HG03521 (cell line): Measurements from ENCODE around the gene CACNA1C.
"Not testable (repeated sequence)": the region's sequence is repeated elsewhere in the genome, so short reads cannot be mapped to it uniquely, and the experiment has no call there.

Source experiments
- ATAC-seq: cut with Tn5 transposase; IDR thresholded peaks from one replicate; pipeline ENCODE4 v1.9.1; 2021; ENCODE audit warnings: mild to moderate bottlenecking, moderate library complexity; ENCODE audit not compliant: unreplicated experiment

The CACNA1C gene

DNA sequence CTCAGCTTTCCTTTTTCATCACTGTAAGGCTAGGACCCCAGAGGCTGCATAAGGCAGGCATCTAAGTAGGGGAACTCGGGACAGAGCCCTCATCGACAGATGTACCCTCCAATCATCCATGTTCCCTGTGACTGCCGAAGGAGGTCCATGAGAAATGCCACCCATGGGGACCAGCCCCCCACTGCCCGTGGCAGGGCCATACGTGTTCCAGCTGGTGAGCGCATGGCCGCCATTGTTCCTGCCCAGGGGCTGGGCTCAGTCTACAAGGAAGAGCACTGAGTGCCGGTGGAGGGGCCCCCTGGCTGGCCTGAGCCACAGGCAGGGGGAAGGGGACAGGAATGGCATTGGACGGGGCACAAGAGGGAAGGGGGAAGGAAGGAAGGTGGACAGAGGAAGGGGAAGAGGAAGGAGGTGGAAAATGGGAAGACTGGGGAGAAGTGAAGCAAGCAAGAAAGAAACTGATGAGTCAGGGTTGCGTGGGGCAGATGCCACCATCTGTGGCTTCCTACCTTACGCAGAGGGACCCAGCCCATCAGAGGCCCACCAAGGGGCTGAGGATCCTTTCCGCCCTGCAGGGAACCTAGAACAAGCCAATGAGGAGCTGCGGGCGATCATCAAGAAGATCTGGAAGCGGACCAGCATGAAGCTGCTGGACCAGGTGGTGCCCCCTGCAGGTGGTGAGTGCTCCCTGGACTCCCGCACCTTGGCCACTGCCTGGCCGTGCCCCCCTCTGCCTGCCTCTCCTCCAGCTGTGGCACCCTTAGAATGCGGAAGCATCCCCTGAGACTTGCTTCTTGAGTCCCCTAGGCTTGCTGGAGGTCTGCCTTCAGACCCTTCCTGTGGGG lies 621.4 kb downstream of the CACNA1C start:
- ATAC-seq, result no peak

GRCh38 chr12:2675776-2676175 lies 623.0 kb downstream of the CACNA1C start:
- no peak for ATAC-seq

- ATAC-seq, result no peak
Observed at GRCh38 chr12:2677142-2677880, 624.5 kb downstream of the CACNA1C start.

GRCh38 chr12:2678426-2678825 lies 625.6 kb downstream of the CACNA1C start:
- no peak for ATAC-seq

DNA sequence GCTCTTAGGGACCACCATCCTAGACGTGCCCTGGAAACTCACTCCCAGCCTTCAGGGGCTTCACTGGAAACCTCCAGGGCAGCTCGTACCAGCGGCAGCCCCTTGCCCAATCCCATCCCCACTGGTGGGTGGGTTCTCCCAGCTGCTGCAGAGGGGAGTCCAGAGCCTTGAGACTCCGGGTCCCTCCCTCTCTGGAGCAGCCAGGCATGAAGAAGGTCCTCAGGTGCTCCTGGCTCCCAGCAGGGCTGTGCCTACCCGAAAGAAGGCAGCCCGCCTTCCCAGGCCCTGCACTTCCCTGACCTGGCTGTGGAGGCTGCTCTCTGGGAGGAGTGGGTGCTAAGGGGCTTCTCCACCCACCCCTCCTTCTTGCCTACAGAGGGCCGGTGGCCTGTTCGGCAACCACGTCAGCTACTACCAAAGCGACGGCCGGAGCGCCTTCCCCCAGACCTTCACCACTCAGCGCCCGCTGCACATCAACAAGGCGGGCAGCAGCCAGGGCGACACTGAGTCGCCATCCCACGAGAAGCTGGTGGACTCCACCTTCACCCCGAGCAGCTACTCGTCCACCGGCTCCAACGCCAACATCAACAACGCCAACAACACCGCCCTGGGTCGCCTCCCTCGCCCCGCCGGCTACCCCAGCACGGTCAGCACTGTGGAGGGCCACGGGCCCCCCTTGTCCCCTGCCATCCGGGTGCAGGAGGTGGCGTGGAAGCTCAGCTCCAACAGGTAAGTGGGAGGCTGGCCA lies 626.5 kb downstream of the CACNA1C start:
- no peak for ATAC-seq

DNA sequence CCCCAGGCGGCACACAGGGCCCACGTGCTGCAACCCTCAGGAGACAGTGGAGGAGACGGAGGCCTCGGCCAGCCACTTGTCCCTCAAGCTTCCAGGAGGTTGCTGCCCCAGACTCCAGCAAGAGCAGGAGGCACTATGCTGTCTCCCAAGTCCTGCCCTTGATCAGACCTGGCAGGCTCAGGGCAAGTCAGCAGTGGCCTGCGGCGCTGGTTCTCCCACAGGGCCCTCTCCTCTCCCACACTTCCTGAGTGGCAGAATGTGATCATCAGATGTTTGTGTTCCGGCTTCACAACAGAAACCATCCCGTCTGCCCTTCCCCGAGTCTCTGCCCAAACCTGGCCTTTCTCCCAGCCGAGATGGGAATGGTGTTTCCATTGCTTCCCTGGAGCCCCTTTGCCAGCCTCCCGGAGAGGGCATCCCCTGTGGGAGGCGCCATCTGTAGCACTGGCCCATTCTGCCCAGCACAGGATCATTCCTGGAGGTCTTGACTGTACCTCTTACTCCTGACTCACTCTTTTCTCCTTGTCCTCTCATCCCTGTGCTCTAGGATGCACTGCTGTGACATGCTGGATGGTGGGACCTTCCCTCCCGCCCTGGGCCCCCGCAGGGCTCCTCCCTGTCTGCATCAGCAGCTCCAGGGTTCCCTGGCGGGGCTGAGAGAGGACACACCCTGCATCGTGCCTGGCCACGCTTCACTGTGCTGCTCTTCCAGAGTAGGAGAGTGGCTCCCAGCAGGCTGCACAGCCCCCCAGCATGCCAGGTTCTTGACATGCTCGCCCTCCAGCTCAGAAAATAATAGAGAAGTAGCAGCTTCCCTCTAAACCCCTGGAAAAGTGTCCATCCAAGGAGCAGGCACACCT lies 627.3 kb downstream of the CACNA1C start:
- ATAC-seq, result no peak

- ATAC-seq, result no peak
Observed at GRCh38 chr12:2680676-2681039, 627.9 kb downstream of the CACNA1C start.

DNA sequence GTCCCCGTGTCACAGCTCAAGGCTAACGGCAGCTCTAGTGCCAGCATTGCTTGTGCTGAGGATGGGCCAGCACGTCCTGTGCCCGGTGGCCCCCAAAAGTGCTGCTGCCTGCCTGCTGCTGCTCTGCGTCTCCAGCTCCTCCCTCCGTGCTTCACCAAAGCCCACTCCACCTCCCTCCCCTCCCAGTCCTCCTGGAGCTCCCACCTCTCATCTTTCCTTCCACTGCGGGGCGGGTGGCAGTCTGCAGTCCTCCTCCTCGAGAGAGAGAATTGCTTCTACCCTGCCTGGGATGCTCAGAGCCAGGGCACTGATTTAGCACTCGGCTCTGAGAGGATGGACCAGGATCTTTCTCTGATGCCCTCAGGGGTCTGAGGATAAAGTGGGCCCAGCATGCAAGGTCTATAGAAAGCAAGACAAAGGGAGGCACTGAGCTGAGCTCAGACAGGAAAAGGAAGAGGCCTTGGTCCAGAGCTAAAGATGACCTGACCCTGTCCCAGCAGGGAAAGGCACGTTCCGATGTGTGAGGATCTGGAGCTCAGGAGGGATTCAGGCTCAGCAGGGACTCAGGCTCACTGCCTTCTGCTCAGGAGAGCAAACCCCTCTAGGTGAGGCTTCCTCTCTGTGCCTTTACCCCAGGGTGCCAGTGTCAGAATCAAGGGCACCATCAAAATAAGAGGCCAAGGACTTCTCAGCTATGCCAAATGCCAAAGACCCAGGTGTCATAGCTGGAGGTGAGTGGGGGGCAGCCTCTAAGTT lies 628.8 kb downstream of the CACNA1C start:
- no peak for ATAC-seq

GRCh38 chr12:2682296-2683251 lies 629.8 kb downstream of the CACNA1C start:
- no peak for ATAC-seq

DNA sequence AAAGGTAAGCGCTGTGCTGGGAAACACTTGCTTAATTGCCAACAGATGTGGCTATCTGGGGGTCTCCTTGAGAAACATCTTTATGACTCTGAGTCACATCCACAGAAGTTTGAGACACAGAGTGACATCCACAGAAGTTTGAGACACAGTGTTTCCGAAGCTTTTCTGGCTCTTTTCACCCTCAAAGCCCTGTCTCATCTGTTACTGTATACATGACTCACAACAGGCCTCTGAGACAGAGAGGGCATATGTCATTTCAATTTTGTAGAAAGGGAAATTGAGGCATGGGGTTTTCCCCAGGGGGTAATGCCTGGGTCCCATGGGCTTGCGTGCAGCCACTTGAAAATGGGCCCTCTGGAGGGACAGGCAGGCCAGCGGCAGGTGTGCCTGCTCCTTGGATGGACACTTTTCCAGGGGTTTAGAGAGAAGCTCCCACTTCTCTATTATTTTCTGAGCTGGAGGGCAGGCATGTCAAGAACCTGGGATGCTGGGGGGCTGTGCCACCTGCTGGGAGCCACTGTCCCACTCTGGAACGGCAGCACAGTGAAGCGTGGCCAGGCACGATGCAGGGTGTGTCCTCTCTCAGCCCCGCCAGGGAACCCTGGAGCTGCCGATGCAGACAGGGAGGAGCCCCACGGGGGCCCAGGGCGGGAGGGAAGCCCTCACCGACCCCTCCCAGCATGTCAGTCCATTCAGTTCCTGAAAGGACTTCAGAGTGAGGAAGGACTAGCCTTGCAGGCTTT lies 630.7 kb downstream of the CACNA1C start:
- no peak for ATAC-seq

- ATAC-seq, result not testable (repeated sequence)
Observed at GRCh38 chr12:2684026-2684325, 631.2 kb downstream of the CACNA1C start.

DNA sequence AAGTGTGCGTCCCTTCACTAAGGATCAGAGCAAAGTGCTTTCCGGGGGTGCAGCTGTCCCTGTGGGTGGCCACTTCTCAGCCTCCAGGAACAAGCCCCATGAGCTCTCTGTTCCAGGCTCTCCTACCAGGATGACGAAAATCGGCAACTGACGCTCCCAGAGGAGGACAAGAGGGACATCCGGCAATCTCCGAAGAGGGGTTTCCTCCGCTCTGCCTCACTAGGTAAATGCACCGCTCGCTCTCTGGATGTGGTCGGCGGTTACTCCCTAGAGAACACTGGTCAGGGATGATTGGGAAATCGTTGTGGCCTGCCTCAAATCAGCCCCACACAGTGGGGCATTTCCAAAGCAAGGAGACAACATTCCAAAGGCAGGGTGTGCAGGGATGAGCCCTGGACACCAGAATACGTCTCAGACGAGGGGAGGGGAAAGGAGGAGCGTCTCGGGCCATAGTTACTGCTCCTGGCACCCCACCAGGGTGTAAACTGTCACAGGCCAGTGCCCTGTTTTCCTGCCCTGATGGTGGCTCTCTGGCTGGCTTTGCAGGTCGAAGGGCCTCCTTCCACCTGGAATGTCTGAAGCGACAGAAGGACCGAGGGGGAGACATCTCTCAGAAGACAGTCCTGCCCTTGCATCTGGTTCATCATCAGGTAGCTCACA lies 633.0 kb downstream of the CACNA1C start:
- ATAC-seq, result not testable (repeated sequence)

DNA sequence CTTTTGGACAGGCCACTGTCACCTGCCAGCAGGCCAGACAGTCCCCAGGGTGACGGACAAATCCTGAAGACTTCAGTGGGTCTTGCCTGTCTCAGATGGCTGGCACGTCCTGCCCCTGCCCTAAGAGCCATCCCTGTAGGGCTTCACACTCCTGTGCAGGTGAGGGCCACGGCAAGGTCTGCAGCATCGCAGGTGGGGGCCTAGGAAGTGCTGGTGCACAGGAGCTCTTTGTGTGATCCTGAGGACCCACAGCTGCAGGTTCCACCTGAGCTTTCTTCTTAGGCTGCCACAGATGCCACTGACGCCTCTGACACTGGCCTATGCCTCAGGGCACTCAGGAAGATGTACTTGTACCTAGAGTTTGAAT lies 633.5 kb downstream of the CACNA1C start:
- ATAC-seq, result no peak

GRCh38 chr12:2687058-2687457 lies 634.3 kb downstream of the CACNA1C start:
- no peak for ATAC-seq

- no peak for ATAC-seq
Observed at GRCh38 chr12:2687726-2688125, 634.9 kb downstream of the CACNA1C start.

GRCh38 chr12:2688381-2688931 lies 635.7 kb downstream of the CACNA1C start:
- no peak for ATAC-seq

DNA sequence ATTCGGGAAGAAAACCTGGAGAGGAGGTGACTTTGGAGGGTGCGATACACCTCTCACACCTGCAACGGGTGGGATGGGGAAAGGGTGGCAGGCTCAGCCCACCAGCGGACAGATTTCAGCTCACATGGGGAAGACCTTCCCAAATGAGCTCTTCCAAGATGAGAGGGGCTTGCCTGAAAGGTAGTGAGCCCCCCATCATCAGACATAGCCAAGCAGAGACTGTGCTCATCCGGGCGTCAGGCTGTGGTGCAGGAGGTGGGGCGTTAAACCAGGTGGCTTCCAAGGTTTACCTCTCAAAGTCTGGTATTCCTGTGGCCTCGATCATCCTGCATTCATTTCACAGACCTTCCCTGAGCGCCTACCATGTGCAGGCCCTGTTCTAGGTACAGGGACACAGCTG lies 636.6 kb downstream of the CACNA1C start:
- no peak for ATAC-seq

DNA sequence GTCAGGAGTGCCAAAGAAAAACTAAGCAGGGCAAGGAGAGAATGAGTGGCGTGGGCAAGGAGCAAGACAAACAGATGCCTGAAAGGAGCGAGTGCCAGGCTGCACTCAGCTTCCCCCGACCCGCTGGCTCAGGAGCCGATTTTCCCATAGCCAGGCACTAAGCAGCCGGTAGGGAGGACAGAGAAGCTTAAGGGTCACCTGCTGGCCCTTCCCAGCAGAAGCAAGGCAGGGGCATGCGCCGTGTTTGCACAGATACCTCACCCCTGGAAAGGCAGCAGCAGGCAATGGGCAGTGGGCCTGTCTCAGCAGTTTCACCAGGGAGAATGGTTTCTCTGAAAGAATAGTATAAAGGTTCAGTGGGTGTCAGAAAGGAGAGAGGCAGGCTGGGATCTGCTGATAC lies 637.1 kb downstream of the CACNA1C start:
- no peak for ATAC-seq
